ENCODE data around the gene ESPL1.

Gene ESPL1

DNA sequence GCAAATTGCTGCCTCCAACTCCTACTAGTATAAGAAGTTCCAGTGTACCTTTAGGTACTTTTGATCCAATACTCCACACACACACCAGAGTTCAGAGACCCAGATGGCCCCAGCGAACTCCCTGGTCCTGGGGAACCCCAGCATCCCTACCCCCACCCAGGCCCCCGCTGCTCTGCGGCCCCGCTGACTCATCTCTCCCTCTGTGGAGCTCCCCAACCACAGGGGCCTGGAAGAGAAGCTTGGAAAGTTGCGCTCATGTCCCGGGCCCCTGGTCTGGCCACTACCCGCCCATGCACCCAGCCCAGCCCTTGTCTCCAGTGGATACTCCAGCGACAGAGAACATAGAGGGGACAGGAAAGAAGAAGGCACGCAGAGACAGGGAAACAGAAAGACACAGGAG, 72.3 kb downstream of the ESPL1 start:
- Histone ChIP-seq H3K9ac (ENCODE audit: low read depth, low read length) (no peak overlapping the region), H3K9me3 (ENCODE audit: control insufficient read depth, insufficient read depth, low read length) (no peaks in the 10 kb centered on the region), H3K4me1 (ENCODE audit: insufficient read depth, low read length) (peaks cover 18% of the 10 kb centered on the region), H3K36me3 (ENCODE audit: insufficient read depth, low read length) (no peaks in the 10 kb centered on the region)

All from ES-I3 (cell line).